ENCODE data around the gene TEX2. TPM values are rescaled to one million over a fixed set of nuclear protein-coding genes. Genes with fewer than 3 reads are reported as not detected.

The TEX2 gene
- total and polyA plus RNA-seq, 2 donors (not counting 3 experiments of a cell fraction or from before 2014, with no cell fraction given), result 13.3 to 25.8 TPM

GRCh38 chr17:64198331-64199090, 64.5 kb downstream of the TEX2 start:
- FAIRE-seq (no peak), DNase-seq (ENCODE audit: low read depth, low spot score) (no peak)
- Histone ChIP-seq H3K36me3 (ENCODE audit: control insufficient read depth in 2 of 2, extremely low read depth in 1 of 2, insufficient read depth in 2 of 2, low read length in 2 of 2) (no peaks in the 10 kb centered on the region), H3K4me2 (ENCODE audit: insufficient read depth, low read length) (no peak overlapping the region), H3K27ac (ENCODE audit: insufficient read depth, low read depth, low read length) (no peak overlapping the region), H3K9me3 (replicated peaks; ENCODE audit: control insufficient read depth, insufficient read depth, low read length) (no peaks in the 10 kb centered on the region), H3K9ac (replicated peaks; ENCODE audit: extremely low read depth, insufficient read depth, low read length) (no peak overlapping the region), H3K4me3 (replicated peaks in 1 of 3; ENCODE audit: insufficient read depth in 1 of 3, low read depth in 1 of 3, low read length in 3 of 3) (no peak overlapping the region), H4K20me1 (replicated peaks; ENCODE audit: control insufficient read depth, extremely low read depth, insufficient read depth, low read length) (no peaks in the 10 kb centered on the region), H2AFZ (ENCODE audit: low read depth, low read length) (no peak overlapping the region), H3K9me1 (replicated peaks; ENCODE audit: control insufficient read depth, extremely low read depth, insufficient read depth, low read length) (no peaks in the 10 kb centered on the region), H3K4me1 (ENCODE audit: control insufficient read depth, extremely low read depth, insufficient read depth, low read length) (peaks cover 3% of the 10 kb centered on the region), H3K27me3 (ENCODE audit: control insufficient read depth in 2 of 2, insufficient read depth in 2 of 2, low read length in 2 of 2) (no peaks in the 10 kb centered on the region), H3K79me2 (ENCODE audit: control insufficient read depth, insufficient read depth, low read length) (no peaks in the 10 kb centered on the region)
- CTCF ChIA-PET, result interaction anchor here (0.9 to 1.8 kb wide), 2 partner anchors 18 kb away, joined by 4 read pairs; no protein-coding TSS in a partner anchor
- dilution Hi-C loops (cut with MboI; ENCODE audit: extremely low pct_ligation_motif_present, low sequenced_read_pairs), result no loop called here
- no peak for TF ChIP-seq POLR2AphosphoS5 (IDR thresholded peaks at IDR 0.05; ENCODE audit: insufficient read depth, low read depth, low read length)
- TF ChIP-seq EZH2 (IDR thresholded peaks at IDR 0.05; ENCODE audit: borderline replicate concordance, low read depth, low read length, severe bottlenecking), result no peak
- no TSS peak for BruUV-seq (replicated peaks)
- POLR2A ChIA-PET, result no interaction called here
- intact Hi-C loops (cut with micrococcal nuclease), result no loop called here

- no TSS peak for BruUV-seq (replicated peaks)
- DNase-seq (ENCODE audit: low read depth, low spot score) (no peak), FAIRE-seq (peak; percentile 87)
- no peaks in the 10 kb centered on the region for H3K79me2 ChIP-seq (ENCODE audit: control insufficient read depth, insufficient read depth, low read length)
- H2AFZ ChIP-seq (ENCODE audit: low read depth, low read length), result no peak overlapping the region
- CTCF ChIA-PET, result interaction anchor here (0.6 to 1.7 kb wide), 4 partner anchors 11 to 52 kb away, joined by 3 to 8 read pairs (median 4); no protein-coding TSS in a partner anchor
- POLR2A ChIA-PET, result no interaction called here
- H3K9me3 ChIP-seq (replicated peaks; ENCODE audit: control insufficient read depth, insufficient read depth, low read length), result no peaks in the 10 kb centered on the region
- no peaks in the 10 kb centered on the region for H3K27me3 ChIP-seq (ENCODE audit: control insufficient read depth in 2 of 2, insufficient read depth in 2 of 2, low read length in 2 of 2)
- dilution Hi-C loops (cut with MboI; ENCODE audit: extremely low pct_ligation_motif_present, low sequenced_read_pairs) (no loop called here), intact Hi-C loops (cut with micrococcal nuclease) (no loop called here)
- peaks cover 3% of the 10 kb centered on the region for H3K4me1 ChIP-seq (ENCODE audit: control insufficient read depth, extremely low read depth, insufficient read depth, low read length)
- no peak overlapping the region for H3K27ac ChIP-seq (ENCODE audit: insufficient read depth, low read depth, low read length)
- no peaks in the 10 kb centered on the region for H4K20me1 ChIP-seq (replicated peaks; ENCODE audit: control insufficient read depth, extremely low read depth, insufficient read depth, low read length)
- H3K9ac ChIP-seq (replicated peaks; ENCODE audit: extremely low read depth, insufficient read depth, low read length), result no peak overlapping the region
- no peak overlapping the region for H3K4me2 ChIP-seq (ENCODE audit: insufficient read depth, low read length)
- H3K4me3 ChIP-seq (replicated peaks in 1 of 3; ENCODE audit: insufficient read depth in 1 of 3, low read depth in 1 of 3, low read length in 3 of 3), result no peak overlapping the region
- TF ChIP-seq FOS (IDR thresholded peaks at IDR 0.05; ENCODE audit: borderline replicate concordance, insufficient read depth, low read length), result peak; percentile 52
- no peak for TF ChIP-seq POLR2AphosphoS5 (IDR thresholded peaks at IDR 0.05; ENCODE audit: insufficient read depth, low read depth, low read length)
- H3K36me3 ChIP-seq (ENCODE audit: control insufficient read depth in 2 of 2, extremely low read depth in 1 of 2, insufficient read depth in 2 of 2, low read length in 2 of 2), result no peaks in the 10 kb centered on the region
- no peaks in the 10 kb centered on the region for H3K9me1 ChIP-seq (replicated peaks; ENCODE audit: control insufficient read depth, extremely low read depth, insufficient read depth, low read length)
Measured at GRCh38 chr17:64196601-64197000, 66.5 kb downstream of the TEX2 start.

Data from endothelial cell of umbilical vein (primary cell).